OCI-LY3 (cell line): ENCODE measurements around the gene ARHGDIA.

Experiments used
- H2AFZ ChIP-seq: fragments of 200-600, 300-600 bp; shearing (Covaris generic); 2 replicates; pipeline ENCODE4 v1.6.0; 2014; ENCODE audit warnings: antibody characterized with exemption, low read depth, low read length
- H3K27ac ChIP-seq: fragments of 200-600, 300-600 bp; sonication (generic); 2 replicates; pipeline ENCODE4 v1.5.1; 2014; ENCODE audit warnings: mild to moderate bottlenecking, low read length, moderate library complexity, mixed read lengths
- H3K27me3 ChIP-seq: fragments of 200-600, 300-600 bp; sonication (generic); 2 replicates; pipeline ENCODE4 v1.6.1; 2014; ENCODE audit warnings: low read depth, low read length, mixed read lengths
- H3K36me3 ChIP-seq: fragments of 200-600, 300-600 bp; sonication (generic); replicated peaks from 2 replicates; pipeline ENCODE3; 2014; ENCODE audit warnings: low read depth, low read length, mixed read lengths
- H3K4me1 ChIP-seq: fragments of 300-600, 200-600 bp; sonication (generic); 2 replicates; pipeline ENCODE4 v1.6.1; 2014; ENCODE audit warnings: low read length, mixed read lengths
- H3K4me2 ChIP-seq: fragments of 200-600, 300-600 bp; sonication (generic); 2 replicates; pipeline ENCODE4 v1.6.1; 2014; ENCODE audit warnings: low read length, mixed read lengths
- H3K4me3 ChIP-seq: fragments of 300-600, 200-600 bp; sonication (generic); 2 replicates; pipeline ENCODE4 v1.5.1; 2014; ENCODE audit warnings: antibody characterized with exemption, mild to moderate bottlenecking, low read length, moderate library complexity
- H3K79me2 ChIP-seq: fragments of 300-600, 200-600 bp; shearing (Covaris generic); 2 replicates; pipeline ENCODE4 v1.6.1; 2014; ENCODE audit warnings: mild to moderate bottlenecking, low read length, mixed read lengths
- H3K9ac ChIP-seq: fragments of 300-600, 200-600 bp; shearing (Covaris generic); 2 replicates; pipeline ENCODE4 v1.6.0; 2014; ENCODE audit warnings: mild to moderate bottlenecking, low read length, moderate library complexity
- H3K9me3 ChIP-seq: fragments of 200-600, 300-600 bp; shearing (Covaris generic); 2 replicates; pipeline ENCODE4 v1.6.1; 2014; ENCODE audit warnings: low read length, mixed read lengths; ENCODE audit not compliant: insufficient read depth
- H4K20me1 ChIP-seq: fragments of 200-600, 300-600 bp; sonication (generic); 2 replicates; pipeline ENCODE4 v1.6.1; 2016; ENCODE audit warnings: low read length, mixed read lengths; ENCODE audit not compliant: insufficient read depth
- EZH2phosphoT487 ChIP-seq: fragments of 200-600 bp; shearing (Covaris generic); IDR thresholded peaks from 2 replicates; pipeline ENCODE4 v1.6.1; 2018; ENCODE audit warnings: antibody characterized with exemption, mixed run types, low read depth
- TF ChIP-seq, protein P1 (sequence below): fragments of 200-600, 300-600 bp; sonication (generic); IDR thresholded peaks from 2 replicates; pipeline ENCODE4 v1.5.1; 2014; ENCODE audit warnings: antibody characterized with exemption, low read length, low read depth

ARHGDIA gene

DNA sequence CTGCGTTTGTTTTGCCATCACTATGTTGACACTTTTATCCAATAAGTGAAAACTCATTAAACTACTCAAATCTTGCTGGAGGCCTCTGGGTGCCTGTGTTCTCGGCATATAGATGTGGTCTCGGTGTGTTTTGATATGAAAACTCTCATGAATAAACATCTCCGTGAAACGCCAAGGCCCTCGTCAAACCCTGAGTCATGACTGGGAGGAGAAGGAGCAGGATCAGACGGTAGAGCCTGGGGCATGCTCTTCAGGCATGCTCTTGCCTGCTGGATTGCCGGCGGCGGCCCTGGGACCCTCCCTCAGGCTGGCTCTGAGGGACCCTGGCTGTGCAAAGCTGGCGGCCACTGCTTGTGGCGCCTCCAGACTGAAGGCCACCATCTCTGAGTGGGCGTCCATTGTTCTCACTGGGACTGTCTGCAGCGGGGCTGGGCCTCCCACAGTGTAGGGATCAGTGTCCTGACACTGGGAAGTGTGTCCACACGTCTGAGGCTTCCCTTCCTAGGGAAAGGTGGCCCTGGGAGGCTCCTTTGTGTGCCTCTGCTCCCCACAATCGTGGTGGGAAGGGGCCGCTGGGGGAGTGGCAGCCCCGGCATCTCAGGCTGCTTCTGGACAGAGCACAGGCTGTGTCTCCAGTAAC is 29.2 kb upstream of the ARHGDIA start:
- Histone ChIP-seq H3K79me2 (no peaks in the 10 kb centered on the region), H3K36me3 (peaks cover 23% of the 10 kb centered on the region), H3K4me3 (no peak overlapping the region), H3K27me3 (no peaks in the 10 kb centered on the region), H3K4me1 (no peaks in the 10 kb centered on the region; the same call in 1 of the 2 replicates), H3K27ac (no peak overlapping the region), H2AFZ (no peak overlapping the region), H3K9me3 (no peaks in the 10 kb centered on the region), H4K20me1 (no peaks in the 10 kb centered on the region), H3K9ac (no peak overlapping the region), H3K4me2 (no peak overlapping the region)
- TF ChIP-seq, protein P1, sequence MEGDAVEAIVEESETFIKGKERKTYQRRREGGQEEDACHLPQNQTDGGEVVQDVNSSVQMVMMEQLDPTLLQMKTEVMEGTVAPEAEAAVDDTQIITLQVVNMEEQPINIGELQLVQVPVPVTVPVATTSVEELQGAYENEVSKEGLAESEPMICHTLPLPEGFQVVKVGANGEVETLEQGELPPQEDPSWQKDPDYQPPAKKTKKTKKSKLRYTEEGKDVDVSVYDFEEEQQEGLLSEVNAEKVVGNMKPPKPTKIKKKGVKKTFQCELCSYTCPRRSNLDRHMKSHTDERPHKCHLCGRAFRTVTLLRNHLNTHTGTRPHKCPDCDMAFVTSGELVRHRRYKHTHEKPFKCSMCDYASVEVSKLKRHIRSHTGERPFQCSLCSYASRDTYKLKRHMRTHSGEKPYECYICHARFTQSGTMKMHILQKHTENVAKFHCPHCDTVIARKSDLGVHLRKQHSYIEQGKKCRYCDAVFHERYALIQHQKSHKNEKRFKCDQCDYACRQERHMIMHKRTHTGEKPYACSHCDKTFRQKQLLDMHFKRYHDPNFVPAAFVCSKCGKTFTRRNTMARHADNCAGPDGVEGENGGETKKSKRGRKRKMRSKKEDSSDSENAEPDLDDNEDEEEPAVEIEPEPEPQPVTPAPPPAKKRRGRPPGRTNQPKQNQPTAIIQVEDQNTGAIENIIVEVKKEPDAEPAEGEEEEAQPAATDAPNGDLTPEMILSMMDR = no peak
- TF ChIP-seq EZH2phosphoT487 = no peak

DNA sequence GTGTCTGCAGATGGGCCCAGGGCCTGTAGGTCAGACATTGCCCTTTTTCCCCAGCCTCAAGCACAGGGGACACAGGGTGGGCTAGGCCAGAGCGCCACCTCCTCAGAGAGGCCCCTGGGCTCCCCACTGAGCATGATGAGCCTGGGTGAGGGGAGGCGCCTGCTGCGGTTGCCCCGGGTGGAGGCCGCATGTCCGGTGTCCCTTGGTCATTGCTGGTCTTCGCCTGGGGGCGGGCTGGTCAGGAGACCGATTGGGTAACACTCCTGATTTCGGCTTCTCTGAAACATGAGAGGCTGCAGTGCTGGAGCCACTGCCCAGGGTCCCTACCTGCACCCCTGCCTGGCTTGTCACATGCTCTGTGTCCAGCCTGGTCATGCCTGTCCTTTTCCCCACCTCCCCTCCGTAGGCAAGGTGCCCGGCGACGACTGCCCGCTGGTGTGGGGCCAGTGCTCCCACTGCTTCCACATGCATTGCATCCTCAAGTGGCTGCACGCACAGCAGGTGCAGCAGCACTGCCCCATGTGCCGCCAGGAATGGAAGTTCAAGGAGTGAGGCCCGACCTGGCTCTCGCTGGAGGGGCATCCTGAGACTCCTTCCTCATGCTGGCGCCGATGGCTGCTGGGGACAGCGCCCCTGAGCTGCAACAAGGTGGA is 28.5 kb upstream of the ARHGDIA start:
- no peak overlapping the region for H3K27ac ChIP-seq
- no peaks in the 10 kb centered on the region for H3K9me3 ChIP-seq
- H3K4me3 ChIP-seq = no peak overlapping the region
- no peak overlapping the region for H3K9ac ChIP-seq
- no peaks in the 10 kb centered on the region; the same call in 1 of the 2 replicates for H3K4me1 ChIP-seq
- no peak overlapping the region for H3K4me2 ChIP-seq
- H2AFZ ChIP-seq = no peak overlapping the region
- no peaks in the 10 kb centered on the region for H4K20me1 ChIP-seq
- peaks cover 25% of the 10 kb centered on the region for H3K36me3 ChIP-seq
- H3K79me2 ChIP-seq = no peaks in the 10 kb centered on the region
- no peaks in the 10 kb centered on the region for H3K27me3 ChIP-seq
- TF ChIP-seq EZH2phosphoT487 = no peak
- TF ChIP-seq, protein P1 = no peak

DNA sequence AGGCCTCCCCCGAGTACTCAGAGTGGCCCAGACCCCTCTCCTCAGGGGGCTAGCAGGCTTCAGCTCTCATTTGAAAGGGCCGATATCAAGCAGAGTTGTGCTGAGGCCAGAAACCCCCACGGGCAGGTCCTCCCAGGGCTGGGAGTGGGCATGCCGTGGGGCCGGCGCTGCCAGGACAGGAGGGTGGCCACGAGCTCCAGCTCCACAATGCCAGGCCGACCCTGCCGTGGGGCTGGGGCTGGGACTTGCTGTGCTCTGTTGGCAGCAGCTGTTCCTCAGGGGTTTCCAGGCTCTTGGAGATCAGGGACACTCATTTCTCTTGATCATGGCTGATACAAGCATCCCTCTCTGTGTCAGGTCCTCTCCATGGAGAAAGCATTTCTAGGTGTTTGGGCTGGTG is 27.7 kb upstream of the ARHGDIA start:
- no peak overlapping the region for H3K9ac ChIP-seq
- no peak overlapping the region for H2AFZ ChIP-seq
- H3K4me2 ChIP-seq = no peak overlapping the region
- H3K36me3 ChIP-seq = peaks cover 28% of the 10 kb centered on the region
- no peaks in the 10 kb centered on the region for H3K27me3 ChIP-seq
- H4K20me1 ChIP-seq = no peaks in the 10 kb centered on the region
- H3K79me2 ChIP-seq = peaks cover 2% of the 10 kb centered on the region; the same call in 1 of the 2 replicates
- H3K27ac ChIP-seq = no peak overlapping the region
- H3K4me1 ChIP-seq = no peaks in the 10 kb centered on the region; the same call in 1 of the 2 replicates
- no peak overlapping the region for H3K4me3 ChIP-seq
- H3K9me3 ChIP-seq = no peaks in the 10 kb centered on the region
- TF ChIP-seq, protein P1 = no peak
- TF ChIP-seq EZH2phosphoT487 = no peak

DNA sequence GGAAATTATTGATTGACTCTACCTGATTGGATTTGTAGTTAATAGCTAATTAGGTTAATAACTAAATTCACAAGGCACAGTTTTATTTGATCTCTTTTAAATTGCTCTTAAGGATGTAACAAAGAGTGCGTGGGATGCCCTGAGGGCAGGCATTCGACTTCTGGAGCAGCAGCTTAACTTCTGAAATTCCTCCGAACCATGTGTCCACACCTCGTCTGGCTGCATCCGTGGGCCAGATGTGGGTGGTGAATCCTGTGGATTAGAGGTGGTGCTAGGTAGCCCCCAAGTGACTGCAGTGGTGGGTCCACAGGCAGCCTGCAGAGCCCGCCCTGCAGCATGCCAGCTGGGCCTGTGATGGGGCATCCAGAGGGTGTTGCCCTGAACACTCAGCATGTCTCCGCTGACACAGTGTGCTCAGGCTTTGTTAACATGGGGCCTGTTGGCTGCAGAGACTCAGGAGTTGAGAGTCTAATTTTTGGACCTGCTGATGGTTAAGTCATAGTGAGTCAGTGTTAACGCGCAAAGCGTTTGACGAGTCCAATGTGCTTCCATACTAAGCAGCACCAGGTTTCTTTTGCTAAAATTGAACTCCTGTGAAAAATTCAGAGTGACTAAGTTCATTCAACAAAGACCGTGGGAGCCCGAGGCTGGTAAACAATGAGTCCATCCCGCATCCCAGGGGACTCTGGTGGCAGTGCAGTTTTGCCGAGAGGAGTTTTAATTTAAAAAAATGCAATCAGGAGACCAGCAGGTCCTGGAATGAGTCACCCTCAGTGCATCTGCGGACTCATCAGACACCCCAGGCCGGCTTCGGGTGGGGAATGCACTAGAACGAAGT is 27.1 kb upstream of the ARHGDIA start:
- Histone ChIP-seq H3K27me3 (no peaks in the 10 kb centered on the region), H3K4me2 (no peak overlapping the region), H3K4me3 (no peak overlapping the region), H3K4me1 (no peaks in the 10 kb centered on the region; the same call in 1 of the 2 replicates), H3K27ac (no peak overlapping the region), H3K9me3 (no peaks in the 10 kb centered on the region), H3K79me2 (peaks cover 8% of the 10 kb centered on the region), H3K36me3 (peaks cover 28% of the 10 kb centered on the region), H3K9ac (no peak overlapping the region), H4K20me1 (no peaks in the 10 kb centered on the region), H2AFZ (no peak overlapping the region)
- no peak for TF ChIP-seq EZH2phosphoT487
- TF ChIP-seq, protein P1 = no peak
